ENCODE data around the gene SUPT20H. TPM values are rescaled to one million over a fixed set of nuclear protein-coding genes. Genes with fewer than 3 reads are reported as not detected.

The SUPT20H gene
- total and polyA plus RNA-seq, 2 donors (not counting 1 experiment from before 2014, with no cell fraction given) = 56.5 to 57.5 TPM

GRCh38 chr13:37068962-37069361 lies 9.5 kb upstream of the SUPT20H start:
- peak; percentile 12 to 40 for DNase-seq (ENCODE audit: low read depth in 2 of 2)
- Histone ChIP-seq H3K79me2 (ENCODE audit: control insufficient read depth, insufficient read depth, low read length) (no peaks in the 10 kb centered on the region), H3K27ac (ENCODE audit: insufficient read depth, low read length) (no peak overlapping the region), H4K20me1 (ENCODE audit: control insufficient read depth, extremely low read depth, insufficient read depth, low read length) (no peaks in the 10 kb centered on the region), H3K4me3 (replicated peaks in 1 of 4; ENCODE audit: control extremely low read depth in 1 of 4, insufficient read depth in 1 of 4, low read depth in 3 of 4, low read length in 4 of 4) (no peak overlapping the region), H3K9ac (ENCODE audit: insufficient read depth, low read length) (no peak overlapping the region), H3K27me3 (ENCODE audit: control insufficient read depth, insufficient read depth, low read length) (no peaks in the 10 kb centered on the region), H3K9me3 (ENCODE audit: control insufficient read depth, insufficient read depth, low read depth, low read length) (no peaks in the 10 kb centered on the region), H3K4me2 (ENCODE audit: extremely low read depth, insufficient read depth, low read length) (no peak overlapping the region), H2AFZ (ENCODE audit: low read length) (no peak overlapping the region), H3K4me1 (ENCODE audit: control insufficient read depth, extremely low read depth, insufficient read depth, low read length) (no peaks in the 10 kb centered on the region), H3K36me3 (ENCODE audit: control insufficient read depth, insufficient read depth, low read length) (no peaks in the 10 kb centered on the region)
- TF ChIP-seq CTCF (conservative IDR thresholded peaks at IDR 0.05 in 1 of 2, IDR thresholded peaks at IDR 0.05 in 1 of 2; ENCODE audit: low read depth in 1 of 2, low read length in 2 of 2) (peak in 1 of 2 donors; percentile 15), EZH2 (IDR thresholded peaks at IDR 0.05; ENCODE audit: low read length, missing control alignments) (no peak)

GRCh38 chr13:37067874-37068273 lies 8.4 kb upstream of the SUPT20H start:
- Histone ChIP-seq H3K9ac (ENCODE audit: insufficient read depth, low read length) (no peak overlapping the region), H3K27me3 (ENCODE audit: control insufficient read depth, insufficient read depth, low read length) (no peaks in the 10 kb centered on the region), H4K20me1 (ENCODE audit: control insufficient read depth, extremely low read depth, insufficient read depth, low read length) (no peaks in the 10 kb centered on the region), H2AFZ (ENCODE audit: low read length) (no peak overlapping the region), H3K4me2 (ENCODE audit: extremely low read depth, insufficient read depth, low read length) (no peak overlapping the region), H3K4me3 (replicated peaks in 1 of 4; ENCODE audit: control extremely low read depth in 1 of 4, insufficient read depth in 1 of 4, low read depth in 3 of 4, low read length in 4 of 4) (no peak overlapping the region), H3K4me1 (ENCODE audit: control insufficient read depth, extremely low read depth, insufficient read depth, low read length) (no peaks in the 10 kb centered on the region), H3K27ac (ENCODE audit: insufficient read depth, low read length) (no peak overlapping the region), H3K9me3 (ENCODE audit: control insufficient read depth, insufficient read depth, low read depth, low read length) (no peaks in the 10 kb centered on the region), H3K36me3 (ENCODE audit: control insufficient read depth, insufficient read depth, low read length) (no peaks in the 10 kb centered on the region), H3K79me2 (ENCODE audit: control insufficient read depth, insufficient read depth, low read length) (no peaks in the 10 kb centered on the region)
- TF ChIP-seq CTCF (conservative IDR thresholded peaks at IDR 0.05 in 1 of 2, IDR thresholded peaks at IDR 0.05 in 1 of 2; ENCODE audit: low read depth in 1 of 2, low read length in 2 of 2) (no peak), EZH2 (IDR thresholded peaks at IDR 0.05; ENCODE audit: low read length, missing control alignments) (no peak)
- no peak for DNase-seq (ENCODE audit: low read depth in 2 of 2)

GRCh38 chr13:37065890-37066526 lies 6.5 kb upstream of the SUPT20H start:
- no peaks in the 10 kb centered on the region for H3K36me3 ChIP-seq (ENCODE audit: control insufficient read depth, insufficient read depth, low read length)
- DNase-seq (ENCODE audit: low read depth in 2 of 2) = no peak

More at GRCh38 chr13:37065890-37066526, 6.5 kb upstream of the SUPT20H start:
- H3K4me2 ChIP-seq (ENCODE audit: extremely low read depth, insufficient read depth, low read length) = no peak overlapping the region
- TF ChIP-seq EZH2 (IDR thresholded peaks at IDR 0.05; ENCODE audit: low read length, missing control alignments) (no peak), CTCF (conservative IDR thresholded peaks at IDR 0.05 in 1 of 2, IDR thresholded peaks at IDR 0.05 in 1 of 2; ENCODE audit: low read depth in 1 of 2, low read length in 2 of 2) (no peak)
- H3K4me1 ChIP-seq (ENCODE audit: control insufficient read depth, extremely low read depth, insufficient read depth, low read length) = no peaks in the 10 kb centered on the region
- no peak overlapping the region for H3K9ac ChIP-seq (ENCODE audit: insufficient read depth, low read length)
- H3K79me2 ChIP-seq (ENCODE audit: control insufficient read depth, insufficient read depth, low read length) = no peaks in the 10 kb centered on the region
- no peak overlapping the region for H2AFZ ChIP-seq (ENCODE audit: low read length)
- no peaks in the 10 kb centered on the region for H3K27me3 ChIP-seq (ENCODE audit: control insufficient read depth, insufficient read depth, low read length)
- no peaks in the 10 kb centered on the region for H4K20me1 ChIP-seq (ENCODE audit: control insufficient read depth, extremely low read depth, insufficient read depth, low read length)
- no peak overlapping the region for H3K4me3 ChIP-seq (replicated peaks in 1 of 4; ENCODE audit: control extremely low read depth in 1 of 4, insufficient read depth in 1 of 4, low read depth in 3 of 4, low read length in 4 of 4)
- no peaks in the 10 kb centered on the region for H3K9me3 ChIP-seq (ENCODE audit: control insufficient read depth, insufficient read depth, low read depth, low read length)
- no peak overlapping the region for H3K27ac ChIP-seq (ENCODE audit: insufficient read depth, low read length)

Measured in fibroblast of lung (primary cell).